DMS79 (cell line): ENCODE data around the gene DUSP9.

Source experiments
- DNase-seq: peaks from one replicate; lab custom pipeline; 2025; lab: John Stamatoyannopoulos, UW

Gene DUSP9

DNA sequence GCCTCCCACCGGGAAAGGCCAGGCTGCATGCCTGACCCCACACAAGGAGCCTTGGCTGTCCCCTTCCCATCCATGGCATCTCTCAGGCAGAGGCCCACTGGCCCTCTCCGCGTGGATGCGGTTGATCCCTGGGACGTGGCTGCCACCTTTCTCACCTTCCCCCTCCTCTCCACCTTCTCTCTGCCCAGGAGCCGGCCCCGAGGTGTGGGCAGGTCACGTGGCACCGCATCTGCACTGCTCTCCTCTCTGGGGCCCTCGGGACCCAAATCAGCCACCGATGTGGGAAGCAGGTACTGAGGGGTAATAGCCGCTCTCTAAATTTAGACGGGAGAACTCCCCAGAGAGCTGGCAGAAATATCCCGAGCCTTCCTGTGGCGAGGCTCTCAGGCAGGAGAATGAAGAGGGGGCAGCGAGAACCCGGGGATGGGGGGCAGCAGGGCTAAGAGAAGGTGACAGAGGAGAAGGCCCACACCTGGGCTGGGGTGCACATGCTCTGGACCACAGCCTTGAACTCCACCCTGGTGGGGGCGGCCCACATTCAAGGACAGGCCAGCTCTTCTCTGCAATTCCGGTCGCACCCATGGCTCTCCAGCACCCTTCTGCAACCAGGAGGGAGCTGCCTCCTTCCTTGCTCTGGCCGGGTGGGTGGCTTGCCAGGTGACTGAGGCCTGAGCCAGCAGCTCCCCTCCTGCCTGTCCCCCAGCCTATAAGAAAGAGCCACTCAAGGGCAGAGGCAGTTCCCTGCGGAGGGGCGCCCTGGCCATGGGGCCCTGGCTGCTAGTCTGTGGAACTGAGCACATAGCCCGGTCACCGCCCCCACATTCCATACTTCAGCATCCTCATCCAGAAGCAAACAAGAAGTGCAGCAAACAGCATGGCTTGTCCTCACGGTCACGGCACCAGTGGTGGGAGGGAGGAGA, 9.6 kb upstream of the DUSP9 start:
- no peak for DNase-seq

DNA sequence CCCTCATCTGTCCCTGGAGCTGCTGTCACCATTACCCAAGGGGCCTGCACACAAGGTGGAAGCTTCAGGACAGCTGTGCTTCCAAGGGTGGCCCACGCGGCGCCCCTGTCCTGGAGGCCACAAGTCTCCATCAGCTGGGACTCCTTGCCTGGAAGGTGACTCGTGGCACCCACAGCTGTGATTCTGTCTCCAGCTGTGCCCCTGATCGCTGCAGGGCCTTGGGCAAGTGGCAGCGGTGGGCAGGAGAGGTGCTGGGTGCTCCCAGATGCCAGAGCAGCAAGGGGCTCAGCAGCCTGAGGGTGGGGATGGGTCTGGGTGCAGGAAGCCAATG, 9.0 kb upstream of the DUSP9 start:
- DNase-seq, result no peak

DNA sequence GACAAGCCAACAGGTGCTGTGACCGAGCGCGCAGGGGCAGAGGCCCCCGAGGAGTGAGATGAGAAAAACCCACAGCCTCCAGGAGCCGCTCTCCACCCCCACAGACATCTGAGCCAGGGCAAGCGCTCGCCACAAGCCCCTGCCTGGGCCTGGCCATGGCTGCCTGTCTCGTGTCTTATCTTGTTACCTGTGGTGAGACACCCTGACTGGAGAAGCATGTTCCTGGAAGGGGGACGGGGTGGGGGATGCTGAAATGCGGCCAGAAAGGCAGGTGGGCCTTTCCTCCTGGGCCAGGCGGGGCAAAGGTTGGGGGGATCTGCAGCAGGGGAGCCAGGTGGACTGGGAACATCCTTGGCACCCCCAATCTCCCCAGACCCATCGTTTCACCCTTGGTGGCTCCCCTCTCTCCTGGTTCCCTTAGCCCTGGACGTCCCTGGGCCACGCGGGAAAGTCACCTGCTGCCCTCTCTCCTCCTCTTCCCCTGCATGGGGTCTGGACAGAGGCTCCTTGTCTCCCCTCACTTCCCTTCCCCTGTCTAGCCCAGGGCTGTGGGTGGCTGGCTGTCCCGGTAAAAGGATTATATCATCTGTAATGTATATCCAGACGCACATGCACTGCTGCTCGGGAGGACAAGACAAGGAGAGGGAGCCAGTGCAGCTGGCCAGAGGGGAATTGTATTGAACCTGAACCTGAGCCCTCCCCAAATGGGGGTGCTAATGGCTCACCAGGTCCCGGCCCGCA, 8.4 kb upstream of the DUSP9 start:
- no peak for DNase-seq

DNA sequence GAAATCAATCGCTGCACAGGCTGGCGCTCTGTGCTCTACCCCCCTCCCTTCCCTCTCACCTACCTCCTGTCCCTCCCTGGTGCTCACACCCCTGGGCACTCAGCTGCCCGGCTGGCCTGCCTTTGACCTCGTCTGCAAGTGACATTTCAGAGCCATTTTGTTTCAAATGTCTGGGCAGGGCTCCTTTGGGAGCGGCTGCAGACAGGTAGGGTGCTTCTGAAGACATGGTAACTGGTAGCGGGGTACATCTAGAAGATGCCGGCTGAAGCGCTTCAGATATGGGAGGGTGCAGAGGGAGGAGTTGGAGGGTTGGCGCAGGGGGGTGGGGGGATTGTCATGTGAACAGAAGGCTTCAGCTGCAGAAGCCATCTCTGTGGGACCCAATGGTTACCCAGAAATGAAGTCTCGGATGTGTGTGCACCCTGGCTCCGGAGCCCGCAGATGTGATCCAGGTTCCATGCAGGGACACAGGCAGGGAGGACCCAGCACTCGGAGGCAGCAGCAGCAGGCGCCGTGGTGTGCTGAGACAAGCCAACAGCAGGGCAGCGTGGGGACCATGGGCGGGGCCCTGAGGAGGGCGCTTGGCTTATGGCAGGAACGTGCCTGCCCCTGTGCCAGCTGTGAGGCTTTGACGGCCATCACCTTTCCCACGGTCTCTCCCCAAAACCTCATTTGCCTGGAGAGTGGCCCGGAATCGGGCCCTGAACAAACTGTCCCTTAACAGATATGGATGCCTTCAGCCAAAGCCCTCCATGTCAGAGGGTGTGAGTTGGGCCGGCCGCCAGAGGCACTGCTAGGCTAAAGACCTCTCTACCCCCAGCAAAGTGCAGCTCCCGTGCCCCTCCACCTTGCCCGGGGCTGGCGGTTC, 7.6 kb upstream of the DUSP9 start:
- no peak for DNase-seq

DNA sequence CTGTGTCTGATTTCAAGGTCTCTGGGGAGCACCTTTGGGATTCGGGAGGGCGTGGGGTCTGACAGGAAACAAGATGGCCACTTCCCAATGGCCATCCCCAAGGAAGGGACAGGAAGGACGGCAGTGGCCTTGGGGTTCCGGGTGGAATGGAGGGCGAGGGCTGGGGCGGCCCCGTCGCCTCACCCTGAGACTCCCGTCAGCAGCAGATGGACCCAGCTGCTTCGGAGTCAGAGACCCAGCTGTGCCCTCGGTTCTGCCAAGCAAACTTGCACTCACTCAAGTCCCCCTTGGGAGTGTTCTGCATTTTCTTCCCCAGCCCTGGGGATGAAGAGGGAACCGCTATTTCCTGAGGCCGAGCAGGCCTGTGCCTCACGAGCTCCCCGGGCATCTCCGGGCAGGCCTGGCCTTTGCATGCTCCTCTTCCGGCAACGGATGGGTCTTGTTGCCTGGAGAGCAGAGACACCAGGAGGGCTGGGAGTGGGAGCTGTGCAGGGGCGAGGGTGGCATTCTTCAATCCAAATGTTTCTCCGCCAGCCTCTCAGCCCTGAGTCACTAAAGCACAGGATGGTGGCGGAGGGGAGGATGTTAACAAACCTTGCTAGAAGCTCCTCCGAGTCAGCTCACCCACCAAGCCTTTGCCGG, 6.8 kb upstream of the DUSP9 start:
- DNase-seq, result no peak

DNA sequence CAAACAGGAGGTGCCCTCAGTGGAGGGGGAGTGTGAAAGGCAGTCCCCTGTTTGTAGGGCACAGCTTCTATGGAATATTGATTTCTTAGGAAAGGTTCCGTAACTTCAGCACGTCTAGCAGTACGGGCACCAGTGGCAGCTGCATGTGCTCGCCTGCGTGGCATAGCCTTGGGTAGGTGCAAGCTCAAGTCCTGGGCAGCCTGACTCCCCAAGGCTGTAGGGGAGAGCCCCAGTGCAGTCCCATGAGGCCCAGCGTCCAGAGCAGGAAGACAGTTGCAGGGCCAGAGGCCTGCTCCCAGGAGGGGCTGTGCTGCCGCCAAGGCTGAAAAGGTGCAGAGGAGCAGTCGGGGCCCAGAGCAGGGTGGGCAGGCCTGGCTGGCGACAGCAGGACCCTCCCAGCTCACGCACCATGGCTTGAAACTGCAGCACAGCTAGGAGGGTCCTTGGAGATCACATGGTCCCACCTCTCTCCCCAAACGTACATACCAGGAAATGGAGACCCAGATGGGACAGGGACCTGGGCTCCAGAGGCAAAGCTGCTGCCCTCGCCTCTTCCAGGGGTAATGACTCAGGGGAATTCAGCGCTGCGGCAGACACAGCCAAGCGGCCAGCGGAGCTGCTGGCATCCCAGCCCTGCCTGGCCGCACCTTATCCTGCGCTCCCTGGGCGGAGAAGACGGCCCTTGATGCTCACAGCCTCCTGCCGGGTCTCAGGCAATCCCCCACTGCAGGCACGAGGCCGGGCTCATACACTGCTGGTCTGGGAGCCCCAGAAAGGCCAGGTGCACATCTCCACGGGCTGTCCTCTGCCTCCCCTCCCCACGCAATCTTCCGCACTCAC, 6.0 kb upstream of the DUSP9 start:
- no peak for DNase-seq

DNA sequence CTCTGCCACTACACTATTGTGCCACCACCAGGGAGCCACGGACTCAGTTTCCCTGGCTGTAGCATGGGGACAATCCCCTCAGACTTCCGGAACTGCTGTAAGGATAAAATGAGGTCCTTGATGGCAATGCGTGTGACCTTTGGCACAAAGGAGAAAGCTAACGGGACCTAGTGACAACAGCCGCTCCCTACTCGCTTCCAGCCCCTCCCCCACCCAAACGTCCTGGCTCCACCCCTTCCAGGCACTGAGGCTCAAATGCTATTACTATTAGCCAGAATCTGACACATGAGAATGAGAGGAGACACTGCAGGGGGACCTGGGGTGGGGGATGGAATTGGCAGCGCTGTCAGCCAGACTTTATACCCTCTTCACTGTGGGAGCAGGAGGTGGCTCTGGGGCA, 5.4 kb upstream of the DUSP9 start:
- DNase-seq, result no peak

DNA sequence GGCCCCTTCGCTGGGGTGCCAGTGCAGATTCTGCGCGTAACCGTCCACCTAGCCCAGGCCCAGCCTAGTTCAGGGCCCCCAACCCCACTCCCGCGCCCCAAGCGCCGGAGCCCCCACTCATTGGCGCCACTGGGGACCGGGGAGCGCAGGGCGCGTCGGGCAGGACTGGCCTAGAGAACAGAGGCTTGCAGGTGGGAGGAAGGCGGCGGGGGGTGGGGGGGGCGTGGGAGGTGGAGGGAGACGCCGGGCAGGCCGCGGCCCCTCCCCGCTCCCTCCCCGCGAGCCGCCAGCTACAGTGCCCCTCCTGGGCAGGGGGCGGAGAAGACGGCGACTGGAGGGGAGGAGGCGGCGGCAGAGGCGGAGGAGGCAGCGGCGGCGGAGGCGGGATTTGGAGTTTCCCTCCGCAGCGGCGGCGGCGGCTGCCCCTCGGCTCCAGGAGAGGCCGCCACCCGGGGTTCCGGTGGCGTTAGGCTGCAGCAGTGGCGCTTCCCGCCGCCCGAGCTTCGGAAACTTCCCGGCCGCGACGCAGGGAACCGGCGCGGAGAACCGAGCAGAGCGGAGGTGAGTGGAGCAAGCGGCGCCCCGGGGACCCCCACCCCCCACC, 4.8 kb upstream of the DUSP9 start:
- no peak for DNase-seq

DNA sequence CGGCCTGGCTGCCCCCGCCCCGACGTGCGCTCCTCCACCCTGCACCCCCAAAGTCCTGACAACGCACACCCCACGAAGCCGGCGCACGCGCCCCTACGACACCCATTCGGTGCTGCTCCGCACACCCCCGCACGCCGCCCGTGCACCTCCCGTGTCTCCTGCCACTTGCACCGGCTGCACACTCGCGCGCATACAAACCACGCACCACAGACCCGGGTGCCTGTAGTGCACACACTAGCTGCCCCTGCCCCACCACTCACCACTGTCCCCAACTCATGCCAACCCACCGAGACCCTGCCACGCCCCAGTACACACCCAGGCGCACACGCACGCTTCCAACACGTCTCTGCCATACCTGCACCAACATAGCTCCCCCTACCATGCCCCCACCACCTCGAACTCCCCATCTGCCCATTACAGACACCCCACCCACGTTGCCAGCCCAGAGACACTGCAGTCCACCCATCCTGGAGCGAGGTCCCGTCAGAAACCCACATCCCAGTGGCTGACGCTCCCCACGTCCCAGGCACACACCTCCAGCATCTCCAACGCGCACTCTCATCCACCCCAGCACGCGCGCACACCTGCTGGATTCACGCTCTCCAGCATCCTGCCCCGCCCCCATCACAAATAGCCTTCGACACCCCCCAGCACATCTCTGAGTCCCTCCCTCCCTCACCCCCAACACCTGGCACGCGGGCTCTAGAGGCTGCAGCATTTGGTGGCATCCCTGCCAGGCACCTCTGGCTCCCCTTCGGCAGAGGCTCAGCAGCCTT, 4.2 kb upstream of the DUSP9 start:
- no peak for DNase-seq

DNA sequence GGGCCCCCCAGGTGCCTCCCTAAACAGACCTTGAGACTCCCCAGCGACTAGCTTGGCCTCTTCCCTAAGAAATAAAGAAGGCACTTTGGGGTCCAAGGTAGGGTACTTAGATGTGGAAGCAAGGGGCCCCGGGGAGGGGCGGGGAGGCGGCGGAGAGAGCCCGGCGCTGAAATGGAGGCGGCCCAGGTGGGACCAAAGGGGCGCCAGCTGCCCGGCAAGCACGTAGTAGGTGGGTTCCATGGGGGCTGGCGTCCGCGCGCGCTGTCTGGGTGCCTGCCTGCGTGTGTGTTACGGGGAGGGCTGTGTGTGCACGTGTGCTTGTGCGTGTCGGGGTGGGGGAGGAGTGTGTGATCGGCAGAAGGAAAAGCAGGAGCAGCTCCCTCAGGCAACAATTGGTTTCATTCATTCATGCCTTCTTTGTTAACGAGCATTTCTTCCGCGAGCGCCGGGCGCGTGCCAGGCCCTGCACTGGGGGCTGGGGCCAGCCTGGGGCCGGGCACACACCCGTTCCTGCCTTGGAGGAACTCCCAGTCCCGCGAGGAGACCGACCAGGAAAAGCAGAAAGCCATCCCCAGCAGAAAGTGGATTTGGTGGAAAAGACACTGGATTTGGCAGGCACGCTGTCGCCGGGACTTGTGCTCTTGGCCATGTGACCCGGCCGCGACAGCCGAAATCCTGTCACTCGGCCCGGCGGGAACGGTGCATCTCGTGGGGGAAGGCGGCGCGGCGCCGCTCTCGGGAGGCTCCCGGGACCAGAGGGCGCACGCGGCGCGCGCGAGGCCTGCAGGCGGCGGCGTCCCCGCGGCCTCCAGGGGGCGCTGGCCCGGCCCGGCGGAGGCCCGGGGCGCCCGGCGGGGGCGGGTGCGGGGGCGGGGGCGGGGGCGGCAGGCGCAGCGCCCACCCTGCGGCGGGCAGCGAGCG, 3.3 kb upstream of the DUSP9 start:
- no peak for DNase-seq

DNA sequence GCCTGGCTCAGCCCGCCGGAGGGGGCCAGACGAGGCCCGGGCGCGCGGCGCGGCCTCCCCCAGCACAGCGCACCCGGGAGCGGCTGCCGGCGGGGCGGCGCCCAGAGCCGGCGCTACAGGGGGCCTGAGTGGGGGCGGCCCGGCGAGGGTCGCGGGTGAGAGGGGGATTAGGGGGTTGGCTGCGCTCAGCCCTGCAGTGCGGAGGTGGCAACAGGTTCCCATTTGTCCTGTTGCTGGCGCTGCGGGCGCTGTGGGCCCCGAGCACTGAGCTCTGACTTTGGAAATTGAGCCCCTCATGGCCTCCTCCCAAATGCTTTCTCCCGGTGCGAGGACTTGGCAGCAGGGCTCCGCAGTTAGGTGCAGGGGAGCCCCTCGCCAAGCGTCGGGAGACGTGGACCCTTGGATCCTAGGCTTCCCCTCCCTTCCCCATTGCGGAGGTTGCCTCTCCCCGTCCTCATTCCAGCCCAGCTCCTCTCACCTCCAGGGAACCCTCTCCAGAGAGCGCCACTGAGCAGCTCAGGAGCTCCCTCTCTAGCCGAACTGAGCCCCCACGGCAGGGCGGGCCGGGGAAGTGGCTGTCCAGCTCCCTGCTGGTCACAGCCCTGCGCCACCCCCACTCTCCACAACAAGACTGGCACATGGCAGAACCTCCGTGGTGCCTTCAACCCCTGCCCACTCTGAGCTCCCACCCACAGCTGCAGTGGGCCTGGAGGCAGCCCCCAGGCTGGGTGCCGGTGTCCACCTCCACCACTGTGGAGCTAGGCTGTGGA, 2.5 kb upstream of the DUSP9 start:
- no peak for DNase-seq

DNA sequence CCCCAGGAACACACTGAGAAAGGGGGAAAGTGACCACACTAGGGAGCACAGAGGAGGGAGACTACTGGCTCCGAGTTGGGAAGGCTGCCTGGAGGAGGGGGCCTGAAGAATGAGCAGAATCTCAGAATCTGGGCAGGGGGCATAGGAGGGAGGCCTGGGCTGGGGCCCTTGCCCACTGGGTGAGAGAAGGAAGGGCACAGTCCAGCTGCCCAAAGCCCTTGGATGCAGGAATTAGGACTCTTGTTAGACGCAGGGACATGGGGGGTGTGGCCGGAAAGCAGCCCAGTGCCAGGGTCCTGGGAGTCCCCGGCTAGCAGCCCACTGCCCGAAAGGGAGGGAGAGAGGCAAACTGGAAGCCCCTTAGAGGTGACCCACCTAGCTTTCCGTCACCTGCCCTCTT, 1.9 kb upstream of the DUSP9 start:
- no peak for DNase-seq

DNA sequence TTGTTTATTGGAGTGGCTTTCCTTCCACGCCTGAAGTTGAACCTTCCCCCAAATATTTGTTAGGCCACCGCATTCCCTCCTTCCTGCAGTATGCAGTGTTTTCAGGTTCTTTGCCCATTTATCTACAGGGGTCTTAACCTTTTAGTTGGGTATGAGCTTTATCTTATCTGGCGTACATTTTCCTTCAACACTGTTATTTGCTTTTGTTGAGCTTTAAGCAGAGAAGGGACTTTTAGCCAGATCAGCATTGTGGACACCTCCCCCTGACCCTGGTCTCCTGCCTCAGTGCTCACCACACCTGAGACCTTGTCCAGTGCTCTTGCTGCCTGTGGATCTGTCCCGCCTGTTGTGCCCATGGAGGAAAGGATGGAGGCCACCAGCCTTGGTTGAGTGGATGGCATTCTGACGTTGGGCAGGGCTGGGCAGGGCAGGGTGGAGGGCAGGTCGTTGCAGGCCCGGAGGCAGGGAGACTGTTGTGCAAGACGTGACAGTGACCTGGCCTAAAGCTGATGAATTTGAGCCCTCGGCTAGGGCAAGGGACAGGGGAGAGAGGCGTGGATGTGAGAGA, 998 bp upstream of the DUSP9 start:
- DNase-seq, result no peak

DNA sequence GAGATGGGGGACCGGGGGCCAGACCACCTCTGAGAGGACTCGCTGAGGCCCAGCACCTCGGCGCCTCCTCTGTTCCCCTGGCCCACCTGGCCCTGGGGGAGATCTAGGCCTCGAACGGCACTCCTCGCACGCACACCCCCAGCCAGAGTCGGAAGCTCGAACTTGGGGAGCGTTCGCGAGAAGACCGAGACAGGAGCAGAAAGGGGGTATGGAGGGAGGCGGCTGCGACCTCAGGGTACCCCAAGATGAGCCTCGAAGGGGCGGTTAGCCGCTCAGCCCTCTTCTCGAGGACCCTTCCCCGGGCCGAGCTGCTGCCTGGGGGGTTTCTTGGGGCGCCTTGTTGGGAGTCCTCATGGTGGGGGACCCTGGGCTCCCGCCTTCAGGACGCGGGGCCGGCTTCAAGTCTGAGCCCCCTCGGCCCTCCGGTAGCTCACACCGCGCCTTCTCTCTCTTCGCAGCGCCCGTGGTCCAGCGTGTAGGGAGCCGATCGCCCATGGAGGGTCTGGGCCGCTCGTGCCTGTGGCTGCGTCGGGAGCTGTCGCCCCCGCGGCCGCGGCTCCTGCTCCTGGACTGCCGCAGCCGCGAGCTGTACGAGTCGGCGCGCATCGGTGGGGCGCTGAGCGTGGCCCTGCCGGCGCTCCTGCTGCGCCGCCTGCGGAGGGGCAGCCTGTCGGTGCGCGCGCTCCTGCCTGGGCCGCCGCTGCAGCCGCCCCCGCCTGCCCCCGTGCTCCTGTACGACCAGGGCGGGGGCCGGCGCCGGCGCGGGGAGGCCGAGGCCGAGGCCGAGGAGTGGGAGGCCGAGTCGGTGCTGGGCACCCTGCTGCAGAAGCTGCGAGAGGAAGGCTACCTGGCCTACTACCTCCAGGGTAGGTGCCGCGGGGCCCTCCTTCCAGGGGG, 706 bp downstream of the DUSP9 start:
- DNase-seq, result no peak

DNA sequence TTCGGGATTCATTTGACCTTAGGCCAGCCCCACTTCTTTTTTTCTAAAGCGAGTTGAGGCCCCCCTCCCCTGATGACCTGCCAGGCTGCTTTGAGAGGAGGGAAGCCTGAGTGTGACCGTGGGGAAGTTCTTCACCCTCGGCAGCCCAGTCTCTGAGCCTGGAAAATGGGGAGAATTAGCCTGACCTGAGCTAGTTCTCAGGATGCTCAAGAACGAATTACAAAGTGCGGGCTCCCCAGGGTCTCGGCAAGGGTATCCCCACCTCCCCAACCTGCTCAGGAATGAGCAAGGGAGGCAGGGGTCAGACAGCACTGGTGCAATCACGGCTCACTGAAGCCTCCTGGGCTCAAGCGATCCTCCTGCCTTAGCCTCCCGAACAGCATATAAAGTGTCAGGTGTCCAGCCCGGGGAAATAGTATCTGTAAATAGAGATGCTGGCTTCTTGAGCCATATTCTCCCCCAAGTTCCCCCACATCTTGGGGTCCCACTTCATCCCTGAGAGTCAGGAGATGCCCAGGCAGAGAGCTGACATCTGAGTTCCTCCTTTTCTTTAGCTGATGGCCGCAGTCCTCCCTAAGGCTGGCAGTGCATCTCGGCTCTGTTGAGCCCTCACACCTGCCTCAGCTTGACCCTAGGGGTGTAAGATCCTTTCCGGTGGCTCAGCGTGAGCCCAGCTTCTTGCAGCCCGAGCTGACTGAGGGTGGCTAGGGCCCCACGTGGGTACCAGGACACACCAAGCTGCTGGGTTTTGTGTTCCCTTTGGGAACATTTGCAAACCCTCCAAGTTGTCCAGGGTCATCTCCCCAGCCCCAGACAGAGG, 1.6 kb downstream of the DUSP9 start:
- DNase-seq, result no peak
